ENCODE results near the gene ATP6V0B. TPM values are rescaled to one million over a fixed set of nuclear protein-coding genes. Genes with fewer than 3 reads are reported as not detected.

Gene ATP6V0B
- total RNA-seq, 2 donors from 2014 or later = 161 to 203 TPM

DNA sequence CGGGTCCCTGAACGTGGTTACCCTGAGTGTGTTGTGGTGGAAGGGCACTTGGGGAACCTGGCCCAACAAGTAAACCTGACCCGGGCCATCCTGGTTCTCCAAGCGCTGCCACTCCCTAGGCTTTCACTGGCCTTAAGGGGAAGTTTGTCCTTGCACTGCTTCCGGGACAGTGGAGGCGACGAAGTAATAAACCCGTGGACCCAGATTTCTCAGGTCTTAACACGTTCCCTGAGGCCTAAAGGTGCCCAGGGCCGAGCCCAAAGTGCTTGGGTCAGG lies 16.4 kb downstream of the ATP6V0B start:
- ATAC-seq = no peak
- H3K4me1 Mint-ChIP-seq (ENCODE audit: low read depth in 2 of 2) = peaks cover 10% of the 10 kb centered on the region in 2 donors

DNA sequence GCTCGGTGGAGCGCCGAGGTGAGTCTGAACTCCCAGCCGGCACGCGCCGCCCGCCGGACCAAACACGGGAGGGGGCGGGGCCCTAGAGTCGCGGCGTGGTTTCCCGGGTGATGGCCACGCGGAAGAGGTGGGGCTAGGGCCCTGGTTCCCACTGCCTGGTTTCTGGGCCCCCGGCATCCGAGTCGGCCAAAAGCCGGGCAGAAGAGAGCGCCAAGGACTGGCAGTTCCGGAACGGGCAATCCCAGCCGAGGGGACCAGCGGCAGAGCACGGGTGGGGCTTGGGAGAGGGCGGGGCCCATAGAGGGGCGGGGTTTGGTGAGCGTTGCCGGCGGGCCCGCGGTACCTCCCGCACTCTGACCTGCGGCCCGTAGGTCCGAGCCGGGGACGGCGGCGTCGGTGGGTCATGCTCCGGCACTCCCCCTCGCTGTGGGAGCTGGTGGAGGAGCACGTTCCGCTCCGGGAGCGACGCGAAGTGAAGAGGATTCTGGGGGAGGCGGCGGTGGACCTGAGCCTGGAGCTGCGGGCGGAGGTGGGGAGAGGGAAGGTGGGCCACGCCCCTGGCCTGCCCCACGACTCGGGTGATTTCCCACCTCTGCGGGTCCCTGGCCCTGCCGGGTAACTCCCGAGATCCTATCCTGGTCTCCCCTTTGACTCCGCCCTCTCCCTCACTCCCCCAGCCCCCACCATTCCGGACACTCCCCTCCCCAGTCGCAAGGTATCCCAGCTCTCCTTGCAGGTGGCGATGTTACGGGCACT lies 16.9 kb downstream of the ATP6V0B start, which contains the start of gene CCDC24:
Gene CCDC24, plus strand, starts transcription at position 124 of the 756 bp plus-strand sequence. Its CDS starts 280 bp downstream, at position 404.
- no peaks in the 10 kb centered on the region for H3K36me3 Mint-ChIP-seq

More for the DNA sequence above, 16.4 kb downstream of the ATP6V0B start:
- DNase-seq (ENCODE audit: low spot score) = no peak
- Mint-ChIP-seq H3K36me3 (no peaks in the 10 kb centered on the region), H3K9me3 (no peaks in the 10 kb centered on the region), H3K27ac (peak overlapping the region; percentile 32 to 35), H3K4me3 (peak overlapping the region; percentile 79), H3K27me3 (no peaks in the 10 kb centered on the region)

DNA sequence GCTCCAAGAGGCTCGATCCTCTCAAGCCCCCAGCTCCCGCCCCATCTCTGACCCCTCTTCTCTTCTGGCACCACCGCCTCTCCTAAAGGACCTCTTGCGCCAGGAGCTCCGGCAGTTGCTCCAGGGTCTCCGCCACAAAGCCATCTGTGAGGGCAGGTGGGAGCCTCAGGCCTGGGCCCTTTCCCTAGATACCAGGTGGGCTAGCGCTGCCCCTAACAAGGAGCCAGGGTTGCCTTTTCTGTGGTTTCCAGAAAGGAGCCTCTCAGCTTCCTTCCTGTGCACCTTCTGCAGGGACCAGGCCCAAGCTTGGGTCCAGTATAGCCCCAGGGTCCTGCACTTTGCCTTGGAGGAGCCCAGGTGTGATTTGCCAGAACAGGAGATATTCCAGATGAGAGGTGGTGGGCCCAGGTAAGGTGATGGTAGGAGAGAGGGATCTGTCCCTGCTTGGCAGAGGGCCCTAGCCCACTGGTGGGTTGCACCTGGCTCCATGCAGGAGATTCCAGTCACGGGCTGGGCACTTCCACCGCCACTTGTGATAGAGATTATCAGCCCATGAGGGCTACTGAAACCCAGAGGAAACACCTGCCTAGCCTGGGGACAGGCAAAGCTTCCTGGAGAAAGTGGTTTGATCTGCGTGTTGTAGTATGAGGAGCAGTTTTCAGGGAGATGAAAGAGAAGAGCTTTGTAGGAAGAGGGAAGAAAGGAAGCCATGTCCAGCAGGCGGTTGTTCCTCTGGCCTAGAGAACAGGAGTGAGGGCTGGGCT lies 17.7 kb downstream of the ATP6V0B start:
- peak overlapping the region; percentile 32 to 35 for H3K27ac Mint-ChIP-seq
- ATAC-seq = no peak

More for the DNA sequence above, 16.9 kb downstream of the ATP6V0B start, which contains the start of gene CCDC24:
- Mint-ChIP-seq H3K4me1 (ENCODE audit: low read depth in 2 of 2) (peaks cover 10% of the 10 kb centered on the region in 2 donors), H3K27ac (peak within 1 kb of the TSS; percentile 32 to 35), H3K9me3 (no peaks in the 10 kb centered on the region), H3K27me3 (no peaks in the 10 kb centered on the region), H3K4me3 (peak within 1 kb of the TSS; percentile 79)
- peak; percentile 91 to 93 for ATAC-seq
- DNase-seq (ENCODE audit: low spot score) = peak; percentile 89

DNA sequence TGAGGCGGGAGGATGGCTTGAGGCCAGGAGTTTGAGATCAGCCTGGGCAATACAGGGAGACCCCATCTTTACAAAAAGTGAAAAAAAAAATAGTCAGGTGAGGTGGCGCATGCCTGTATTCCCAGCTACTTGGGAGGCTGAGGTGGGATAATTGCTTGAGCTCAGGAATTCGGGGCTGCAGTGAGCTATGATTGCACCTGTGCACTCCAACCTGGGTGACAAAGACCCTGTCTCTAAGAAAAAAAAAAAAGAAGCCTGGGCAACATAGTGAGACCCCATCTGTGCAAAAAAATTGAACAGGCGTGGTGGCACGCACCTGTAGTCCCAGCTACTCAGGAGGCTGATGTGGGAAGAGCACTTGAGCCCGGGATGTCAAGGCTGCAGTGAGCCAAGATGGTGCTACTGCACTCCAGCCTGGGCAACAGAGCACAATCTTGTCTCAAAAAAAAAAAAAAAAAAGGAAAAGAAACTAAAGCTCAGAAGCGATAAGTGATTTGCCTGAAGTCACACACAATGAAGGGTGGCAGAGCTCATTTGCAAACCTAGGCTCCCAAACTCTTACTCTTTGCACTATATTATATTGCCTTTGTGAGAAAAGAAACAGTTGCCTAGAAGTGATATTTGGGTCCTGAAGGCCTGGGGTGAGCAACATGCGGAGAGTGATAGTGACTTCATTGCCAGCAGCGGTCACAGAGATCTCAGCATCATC lies 18.6 kb downstream of the ATP6V0B start:
- peaks cover 10% of the 10 kb centered on the region in 2 donors for H3K4me1 Mint-ChIP-seq (ENCODE audit: low read depth in 2 of 2)
- H3K4me3 Mint-ChIP-seq = no peak overlapping the region

More for the DNA sequence above, 17.7 kb downstream of the ATP6V0B start:
- Mint-ChIP-seq H3K36me3 (no peaks in the 10 kb centered on the region), H3K4me1 (ENCODE audit: low read depth in 2 of 2) (peaks cover 10% of the 10 kb centered on the region in 2 donors), H3K9me3 (no peaks in the 10 kb centered on the region), H3K4me3 (peak overlapping the region; percentile 79), H3K27me3 (no peaks in the 10 kb centered on the region)
- no peak for DNase-seq (ENCODE audit: low spot score)

DNA sequence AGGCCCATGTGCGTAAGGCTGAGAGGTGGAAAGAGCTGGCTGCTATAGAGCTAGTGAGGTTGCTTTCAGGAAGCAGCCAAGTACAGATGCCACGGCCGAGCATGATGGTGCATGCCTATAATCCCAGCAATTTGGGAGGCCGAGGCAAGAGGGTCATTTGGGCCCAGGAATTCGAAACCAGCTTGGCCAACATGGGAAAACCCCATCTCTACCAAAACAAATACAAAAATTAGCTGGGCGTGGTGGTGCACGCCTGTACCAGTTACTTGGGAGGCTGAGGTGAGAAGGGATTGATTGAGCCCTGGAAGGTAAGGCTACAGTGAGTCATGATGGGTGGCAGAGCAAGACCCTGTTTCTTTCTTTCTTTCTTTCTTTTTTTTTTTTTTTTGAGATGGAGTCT lies 19.3 kb downstream of the ATP6V0B start:
- DNase-seq (ENCODE audit: low spot score) = no peak
- Mint-ChIP-seq H3K36me3 (no peaks in the 10 kb centered on the region), H3K4me3 (no peak overlapping the region), H3K27me3 (no peaks in the 10 kb centered on the region), H3K9me3 (no peaks in the 10 kb centered on the region), H3K27ac (peak overlapping the region in 1 of 2 donors; percentile 7), H3K4me1 (ENCODE audit: low read depth in 2 of 2) (peaks cover 10% of the 10 kb centered on the region in 2 donors)
- no peak for ATAC-seq

More for the DNA sequence above, 18.6 kb downstream of the ATP6V0B start:
- ATAC-seq (no peak), DNase-seq (ENCODE audit: low spot score) (no peak)
- Mint-ChIP-seq H3K36me3 (no peaks in the 10 kb centered on the region), H3K27ac (peak overlapping the region in 1 of 2 donors; percentile 32), H3K27me3 (no peaks in the 10 kb centered on the region), H3K9me3 (no peaks in the 10 kb centered on the region)

DNA sequence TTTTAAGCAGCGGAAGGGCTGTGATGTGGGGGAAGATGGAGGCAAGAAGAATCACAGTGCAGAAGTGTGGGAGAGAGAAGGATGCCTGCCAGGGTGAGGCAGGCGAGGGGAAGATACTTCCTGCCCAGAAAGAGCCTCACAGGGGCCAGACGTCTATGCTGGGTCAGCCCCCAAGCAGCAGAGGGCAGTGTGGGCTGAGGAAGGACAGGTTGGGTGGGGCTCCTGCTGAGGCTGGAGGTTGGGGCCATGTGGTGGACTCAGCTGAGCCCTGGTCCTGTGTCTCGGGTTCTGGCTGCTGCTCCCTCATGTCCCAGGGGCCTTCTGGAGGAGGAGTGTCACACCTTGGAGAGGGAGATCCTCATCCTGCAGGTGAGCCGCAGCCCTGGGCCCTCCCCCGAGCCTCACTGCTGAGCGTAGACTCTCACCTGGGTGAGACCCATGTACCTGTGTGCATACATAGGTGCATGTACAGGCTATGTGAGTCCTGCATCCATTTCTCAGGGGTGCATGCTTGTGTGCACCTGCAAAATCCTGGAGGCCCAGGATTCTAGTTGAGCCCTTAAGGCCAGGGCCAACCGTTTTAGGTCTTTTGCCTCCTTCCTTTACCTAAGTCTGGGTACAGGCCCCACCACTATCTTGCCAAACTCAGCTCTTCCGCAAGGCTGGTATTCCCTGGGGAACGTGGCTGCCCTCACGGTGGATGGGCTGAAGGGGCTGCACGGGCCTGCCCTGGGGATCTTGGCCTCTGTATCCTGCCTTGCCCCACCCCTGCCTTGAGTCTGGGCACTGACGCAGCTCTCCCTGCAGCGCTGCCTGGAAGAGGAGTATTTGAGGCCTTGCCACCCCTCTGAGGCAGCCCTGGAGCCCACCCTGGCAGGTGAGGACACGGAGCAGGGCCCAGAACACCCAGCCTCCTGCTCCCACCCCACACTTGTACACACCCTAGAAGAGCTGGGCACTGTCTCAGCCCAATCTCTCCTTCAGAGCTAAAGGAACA lies 20.3 kb downstream of the ATP6V0B start:
- H3K4me1 Mint-ChIP-seq (ENCODE audit: low read depth in 2 of 2) = peaks cover 10% of the 10 kb centered on the region in 2 donors
- no peaks in the 10 kb centered on the region for H3K9me3 Mint-ChIP-seq
- no peak overlapping the region for H3K27ac Mint-ChIP-seq
- H3K27me3 Mint-ChIP-seq = no peaks in the 10 kb centered on the region
- ATAC-seq (no peak), DNase-seq (ENCODE audit: low spot score) (no peak)
- no peaks in the 10 kb centered on the region for H3K36me3 Mint-ChIP-seq
- no peak overlapping the region for H3K4me3 Mint-ChIP-seq

DNA sequence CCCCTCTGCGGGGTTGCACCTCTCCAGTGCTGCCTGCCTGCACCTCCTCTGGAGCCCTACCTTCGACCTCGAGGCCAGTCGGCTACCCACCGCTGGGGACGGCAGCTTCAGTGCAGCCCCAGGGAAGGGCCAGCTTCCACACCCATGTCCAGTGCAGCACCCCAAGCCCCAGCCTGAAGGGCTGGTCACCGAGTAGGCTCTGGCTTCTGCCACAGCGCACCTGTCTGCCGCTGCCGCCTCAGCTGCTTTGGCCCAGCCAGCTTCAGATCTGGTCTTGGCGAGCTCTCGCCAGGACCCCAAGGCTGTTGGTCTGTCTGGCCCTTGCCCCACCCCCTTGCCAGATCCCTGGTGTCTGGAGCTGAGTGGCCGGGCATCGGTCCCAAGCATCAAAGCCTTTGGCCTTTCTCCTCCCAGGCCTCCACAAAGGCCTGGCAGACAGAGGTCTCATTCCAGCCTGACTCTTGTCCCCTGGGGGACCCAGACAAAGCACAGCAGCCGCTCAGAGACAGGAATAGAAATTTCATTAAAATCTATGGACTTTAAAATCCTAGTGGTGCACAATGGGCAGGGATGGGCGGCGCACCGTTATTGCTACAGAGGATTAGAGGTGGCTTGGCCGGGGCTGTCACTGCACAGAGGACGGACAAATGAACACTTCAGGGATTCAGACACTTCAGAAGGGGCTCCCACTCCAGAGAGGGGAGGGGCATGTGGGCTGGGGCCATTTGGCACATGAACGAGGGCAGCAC lies 21.4 kb downstream of the ATP6V0B start:
- ATAC-seq (no peak), DNase-seq (ENCODE audit: low spot score) (no peak)
- peaks cover 10% of the 10 kb centered on the region in 2 donors for H3K4me1 Mint-ChIP-seq (ENCODE audit: low read depth in 2 of 2)
- H3K4me3 Mint-ChIP-seq = no peak overlapping the region
- no peaks in the 10 kb centered on the region for H3K9me3 Mint-ChIP-seq
- no peak overlapping the region for H3K27ac Mint-ChIP-seq
- no peaks in the 10 kb centered on the region for H3K36me3 Mint-ChIP-seq
- H3K27me3 Mint-ChIP-seq = no peaks in the 10 kb centered on the region

DNA sequence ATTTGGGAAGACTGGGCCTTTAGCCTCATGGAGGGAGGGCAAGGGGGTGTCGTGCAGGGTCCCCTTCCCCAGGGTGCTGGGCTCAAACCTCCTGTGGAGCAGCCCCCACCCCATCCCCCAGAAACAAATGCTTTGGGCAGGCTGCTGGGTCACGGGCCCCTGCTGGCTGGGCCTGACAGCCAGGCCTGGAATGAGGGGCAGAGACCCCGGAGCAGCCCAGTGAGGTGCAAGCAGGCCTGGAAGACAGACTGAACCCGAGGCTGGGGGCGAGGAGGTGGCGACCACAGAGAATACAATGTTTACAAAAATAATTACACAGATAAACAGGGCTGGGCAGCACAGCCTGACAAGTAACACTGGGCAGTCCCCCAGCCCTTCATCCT lies 22.0 kb downstream of the ATP6V0B start:
- H3K4me1 Mint-ChIP-seq (ENCODE audit: low read depth in 2 of 2) = peaks cover 10% of the 10 kb centered on the region in 2 donors
- no peak for DNase-seq (ENCODE audit: low spot score)
- H3K36me3 Mint-ChIP-seq = no peaks in the 10 kb centered on the region
- H3K9me3 Mint-ChIP-seq = no peaks in the 10 kb centered on the region
- no peak overlapping the region for H3K4me3 Mint-ChIP-seq
- H3K27ac Mint-ChIP-seq = no peak overlapping the region
- no peaks in the 10 kb centered on the region for H3K27me3 Mint-ChIP-seq
- no peak for ATAC-seq

DNA sequence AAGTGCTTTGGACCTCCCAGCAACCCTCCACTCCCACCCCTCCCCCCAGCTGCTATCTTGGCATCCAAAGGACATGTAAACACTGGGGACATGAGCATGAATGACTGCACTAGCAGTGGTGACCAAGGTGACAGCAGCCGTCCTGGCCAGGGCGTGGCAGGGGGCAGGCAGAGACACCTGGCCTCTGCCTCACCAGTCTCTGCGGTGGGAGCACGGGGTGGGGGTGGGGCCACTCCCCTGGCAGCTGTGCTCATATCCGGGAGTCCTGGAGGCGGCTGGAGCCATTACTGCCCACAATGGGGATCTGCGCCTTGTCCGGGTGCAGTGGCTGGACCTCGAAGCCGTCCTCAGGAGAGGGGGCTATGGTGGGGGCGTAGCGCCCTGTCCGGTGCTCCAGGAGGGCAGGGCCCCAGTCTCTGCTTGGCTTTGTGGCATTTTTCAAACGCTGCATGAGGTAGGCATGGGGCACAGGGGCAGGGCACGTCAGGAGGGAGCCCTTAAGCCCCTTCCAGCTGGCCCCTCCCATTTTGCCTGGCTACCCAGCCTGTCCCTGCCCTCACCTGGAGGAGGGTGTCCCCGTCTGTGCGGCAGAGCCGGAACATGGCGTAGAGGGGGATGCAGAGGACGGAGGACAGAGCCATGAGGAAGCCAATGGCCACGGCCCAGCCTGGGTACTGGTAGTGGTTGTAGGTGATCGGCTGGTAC lies 22.7 kb downstream of the ATP6V0B start:
- Mint-ChIP-seq H3K9me3 (no peaks in the 10 kb centered on the region), H3K27me3 (no peaks in the 10 kb centered on the region), H3K4me3 (no peak overlapping the region), H3K4me1 (ENCODE audit: low read depth in 2 of 2) (peaks cover 4 to 5% of the 10 kb centered on the region in 2 donors), H3K27ac (no peak overlapping the region), H3K36me3 (no peaks in the 10 kb centered on the region)
- ATAC-seq (no peak), DNase-seq (ENCODE audit: low spot score) (no peak)

DNA sequence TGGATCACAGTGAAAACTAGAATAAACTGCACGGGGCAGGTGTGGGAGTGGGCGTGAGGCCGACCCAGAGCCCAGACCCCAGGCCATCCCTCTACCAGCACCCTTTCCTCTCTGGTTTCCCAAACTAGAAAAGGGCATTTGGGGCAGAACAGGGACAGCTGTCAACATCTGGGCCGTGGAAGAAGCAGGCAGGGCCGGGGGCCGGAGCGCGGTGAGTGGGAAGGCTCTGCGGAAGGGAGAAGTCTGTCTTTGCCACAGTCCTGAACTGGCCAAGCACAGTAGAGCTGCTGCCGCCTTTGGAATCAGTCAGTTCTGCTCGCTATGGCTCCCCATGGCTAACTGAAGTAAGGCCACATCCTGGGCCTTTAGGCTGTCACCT lies 23.2 kb downstream of the ATP6V0B start:
- Mint-ChIP-seq H3K27ac (no peak overlapping the region), H3K4me3 (no peak overlapping the region), H3K27me3 (no peaks in the 10 kb centered on the region), H3K9me3 (no peaks in the 10 kb centered on the region), H3K36me3 (no peaks in the 10 kb centered on the region), H3K4me1 (ENCODE audit: low read depth in 2 of 2) (no peaks in the 10 kb centered on the region)
- ATAC-seq (no peak), DNase-seq (ENCODE audit: low spot score) (no peak)

DNA sequence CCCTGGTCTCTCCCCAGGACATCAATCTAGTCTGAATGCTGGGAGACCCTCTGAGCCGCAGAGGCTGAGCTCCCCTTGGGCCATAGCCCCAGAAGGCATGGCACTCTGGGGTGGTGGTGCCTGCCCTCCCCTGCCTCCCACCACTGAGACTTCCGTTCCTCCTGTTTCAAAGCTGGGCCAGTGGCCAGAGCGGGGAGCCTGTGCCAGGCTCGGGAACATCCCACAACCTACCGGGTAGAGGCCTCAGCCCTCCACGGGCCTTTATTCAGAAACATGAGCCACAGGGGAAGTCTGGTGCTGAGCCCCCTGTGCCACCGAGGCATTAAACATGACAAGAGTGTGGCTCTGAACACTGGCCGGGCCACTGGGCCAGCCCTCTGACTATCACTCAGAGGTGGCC lies 24.7 kb downstream of the ATP6V0B start:
- no peaks in the 10 kb centered on the region for H3K9me3 Mint-ChIP-seq
- no peaks in the 10 kb centered on the region for H3K4me1 Mint-ChIP-seq (ENCODE audit: low read depth in 2 of 2)
- no peaks in the 10 kb centered on the region for H3K27me3 Mint-ChIP-seq
- H3K27ac Mint-ChIP-seq = no peak overlapping the region
- DNase-seq (ENCODE audit: low spot score) = no peak
- no peak for ATAC-seq
- no peak overlapping the region for H3K4me3 Mint-ChIP-seq
- H3K36me3 Mint-ChIP-seq = no peaks in the 10 kb centered on the region

DNA sequence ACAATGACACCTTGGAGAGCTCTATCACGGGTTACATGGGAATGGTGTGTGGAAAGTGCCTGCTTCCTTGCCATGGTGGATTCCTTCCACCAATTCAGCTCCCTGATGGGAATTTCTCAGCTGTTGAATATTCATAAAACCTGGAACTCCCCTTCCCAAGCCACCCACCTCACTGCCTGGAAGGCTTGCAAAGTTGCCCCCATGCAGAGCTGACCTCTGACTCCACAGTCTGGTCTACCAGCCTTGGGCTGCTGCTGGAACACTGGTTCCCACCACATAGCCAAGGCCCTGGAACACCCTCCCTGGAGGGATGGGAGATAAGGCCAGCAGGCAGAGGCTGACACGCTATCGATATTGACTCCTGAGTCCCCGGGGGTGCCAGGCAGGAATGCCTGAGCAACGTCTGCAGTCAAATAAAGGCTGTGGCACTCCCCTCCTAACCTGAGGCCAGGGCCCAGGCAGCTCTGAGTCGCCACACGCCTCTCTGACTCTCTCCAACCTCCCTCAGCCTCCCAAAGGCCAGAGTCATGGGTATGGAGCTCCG lies 25.4 kb downstream of the ATP6V0B start:
- no peaks in the 10 kb centered on the region for H3K4me1 Mint-ChIP-seq (ENCODE audit: low read depth in 2 of 2)
- H3K27ac Mint-ChIP-seq = no peak overlapping the region
- H3K9me3 Mint-ChIP-seq = no peaks in the 10 kb centered on the region
- ATAC-seq (no peak), DNase-seq (ENCODE audit: low spot score) (no peak)
- no peaks in the 10 kb centered on the region for H3K27me3 Mint-ChIP-seq
- H3K36me3 Mint-ChIP-seq = no peaks in the 10 kb centered on the region
- no peak overlapping the region for H3K4me3 Mint-ChIP-seq

Measured in natural killer cell treated with Interleukin-12 subunit alpha and Interleukin-12 subunit beta and Interleukin-15 and Interleukin-18, amount 100 ng/mL, for 72 hours (primary cell).